Upper lobe of left lung (tissue), 4 donors: Measurements from ENCODE around the gene SFXN5.

Experiments
- POLR2A ChIP-seq, 4 donors: fragments of 450-650 bp; IDR thresholded peaks; one replicate each; pipeline ENCODE4 v1.5.1; 2016 to 2017; ENCODE audit warnings: antibody characterized with exemption in 4 of 4, mild to moderate bottlenecking in 2 of 4
- TF ChIP-seq, protein P1 (sequence below), 6 experiments: fragments of 450-650 bp in 4 of 6; fragments of 200-600 bp in 2 of 6; sonication (generic) in 2 of 6; IDR thresholded peaks; one replicate each; pipeline ENCODE4 v1.5.1; 2016 to 2019; ENCODE audit warnings: antibody characterized with exemption in 6 of 6

- TF ChIP-seq, protein P1, sequence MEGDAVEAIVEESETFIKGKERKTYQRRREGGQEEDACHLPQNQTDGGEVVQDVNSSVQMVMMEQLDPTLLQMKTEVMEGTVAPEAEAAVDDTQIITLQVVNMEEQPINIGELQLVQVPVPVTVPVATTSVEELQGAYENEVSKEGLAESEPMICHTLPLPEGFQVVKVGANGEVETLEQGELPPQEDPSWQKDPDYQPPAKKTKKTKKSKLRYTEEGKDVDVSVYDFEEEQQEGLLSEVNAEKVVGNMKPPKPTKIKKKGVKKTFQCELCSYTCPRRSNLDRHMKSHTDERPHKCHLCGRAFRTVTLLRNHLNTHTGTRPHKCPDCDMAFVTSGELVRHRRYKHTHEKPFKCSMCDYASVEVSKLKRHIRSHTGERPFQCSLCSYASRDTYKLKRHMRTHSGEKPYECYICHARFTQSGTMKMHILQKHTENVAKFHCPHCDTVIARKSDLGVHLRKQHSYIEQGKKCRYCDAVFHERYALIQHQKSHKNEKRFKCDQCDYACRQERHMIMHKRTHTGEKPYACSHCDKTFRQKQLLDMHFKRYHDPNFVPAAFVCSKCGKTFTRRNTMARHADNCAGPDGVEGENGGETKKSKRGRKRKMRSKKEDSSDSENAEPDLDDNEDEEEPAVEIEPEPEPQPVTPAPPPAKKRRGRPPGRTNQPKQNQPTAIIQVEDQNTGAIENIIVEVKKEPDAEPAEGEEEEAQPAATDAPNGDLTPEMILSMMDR (IDR thresholded peaks at IDR 0.05), result no peak
- no peak for TF ChIP-seq POLR2A (IDR thresholded peaks at IDR 0.05)
Measured at GRCh38 chr2:72914589-72915319, 156.8 kb downstream of the SFXN5 start.
